Glomerular visceral epithelial cell (primary cell): ENCODE results near the gene CD7.

Experiments
- DNase-seq: peaks from one replicate; pipeline ENCODE4 v3.0.0-alpha.2; 2016; ENCODE audit errors: extremely low spot score

CD7 gene

DNA sequence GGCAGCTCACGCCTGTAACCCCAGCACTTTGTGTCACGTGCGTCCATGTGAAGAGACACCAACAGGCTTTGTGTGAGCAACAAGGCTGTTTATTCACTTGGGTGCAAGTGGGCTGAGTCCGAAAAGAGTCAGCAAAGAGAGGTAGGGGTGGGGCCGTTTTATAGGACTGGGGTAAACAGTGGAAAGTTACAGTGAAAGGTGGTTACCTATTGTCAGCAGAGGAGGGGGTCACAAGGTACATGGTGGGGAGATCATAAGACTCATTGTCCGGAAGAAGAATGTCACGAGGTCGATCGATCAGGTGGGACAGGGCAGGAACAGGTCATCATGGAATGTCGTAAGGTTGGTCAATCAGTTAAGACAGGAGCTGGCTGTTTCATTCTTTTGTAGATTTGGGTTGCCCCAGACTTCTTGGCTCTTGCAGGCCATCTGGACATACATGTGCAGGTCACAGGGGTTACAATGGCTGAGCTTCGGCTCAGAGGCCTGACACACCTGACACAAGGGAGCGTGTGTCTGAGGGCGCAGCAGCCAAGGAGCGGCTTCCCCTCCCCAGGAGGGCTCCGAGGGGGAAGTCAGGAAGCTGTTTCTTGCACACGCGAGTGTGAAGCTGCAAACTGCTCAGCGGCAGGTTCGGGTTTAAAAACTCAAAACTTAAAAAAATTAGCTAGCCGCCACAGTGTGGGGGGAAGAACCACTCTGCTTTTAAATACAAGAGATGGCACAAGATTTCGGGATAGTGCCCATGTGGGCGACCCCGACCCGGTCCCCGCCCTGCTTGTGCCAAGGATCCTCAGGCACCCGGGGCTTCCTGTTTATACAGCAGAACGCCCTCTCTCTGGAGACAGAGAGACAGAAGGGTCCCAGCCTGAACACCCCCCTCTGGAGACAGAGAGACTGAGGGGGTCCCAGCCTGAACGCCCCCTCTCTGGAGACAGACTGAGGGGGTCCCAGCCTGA, 29.2 kb upstream of the CD7 start:
- no peak for DNase-seq

DNA sequence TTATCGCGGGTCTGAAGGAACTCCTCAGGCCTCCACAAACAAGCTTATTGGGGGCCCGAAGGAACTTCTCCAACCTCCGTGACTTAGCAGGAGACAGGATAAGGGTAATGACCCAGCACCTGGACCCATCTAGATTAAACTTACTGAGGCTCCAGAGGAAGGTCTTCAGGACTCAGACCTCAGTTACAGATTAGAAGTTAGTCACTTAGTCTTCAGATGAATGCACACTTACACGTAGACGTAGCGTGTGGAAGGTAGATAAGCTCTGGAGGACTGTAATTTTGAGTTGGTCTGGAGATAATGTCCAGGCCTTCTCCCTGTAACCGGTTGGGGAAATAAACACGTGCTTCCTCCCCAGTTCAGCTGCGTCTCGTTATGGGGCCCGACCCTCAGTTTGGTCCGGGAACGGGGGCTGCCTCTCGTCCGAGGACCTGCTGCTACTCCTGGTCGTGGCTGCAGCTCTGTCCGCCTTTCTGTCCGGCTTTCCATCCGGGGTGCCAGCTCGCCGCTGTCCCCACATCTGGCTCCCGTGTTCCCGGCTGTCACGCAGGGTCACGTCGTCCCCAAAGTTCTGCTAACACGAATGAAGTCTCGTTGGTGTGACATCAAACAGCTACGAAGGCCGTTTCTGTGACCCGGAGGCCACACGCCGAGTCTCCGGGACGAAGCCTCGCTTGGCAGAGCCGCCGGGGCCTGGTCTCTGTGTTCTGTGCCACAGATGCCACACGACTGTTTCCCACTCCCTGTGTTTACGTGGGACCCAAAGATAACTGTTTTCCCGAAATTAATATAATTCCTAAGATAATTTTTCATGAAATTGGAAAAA, 28.0 kb upstream of the CD7 start:
- no peak for DNase-seq

DNA sequence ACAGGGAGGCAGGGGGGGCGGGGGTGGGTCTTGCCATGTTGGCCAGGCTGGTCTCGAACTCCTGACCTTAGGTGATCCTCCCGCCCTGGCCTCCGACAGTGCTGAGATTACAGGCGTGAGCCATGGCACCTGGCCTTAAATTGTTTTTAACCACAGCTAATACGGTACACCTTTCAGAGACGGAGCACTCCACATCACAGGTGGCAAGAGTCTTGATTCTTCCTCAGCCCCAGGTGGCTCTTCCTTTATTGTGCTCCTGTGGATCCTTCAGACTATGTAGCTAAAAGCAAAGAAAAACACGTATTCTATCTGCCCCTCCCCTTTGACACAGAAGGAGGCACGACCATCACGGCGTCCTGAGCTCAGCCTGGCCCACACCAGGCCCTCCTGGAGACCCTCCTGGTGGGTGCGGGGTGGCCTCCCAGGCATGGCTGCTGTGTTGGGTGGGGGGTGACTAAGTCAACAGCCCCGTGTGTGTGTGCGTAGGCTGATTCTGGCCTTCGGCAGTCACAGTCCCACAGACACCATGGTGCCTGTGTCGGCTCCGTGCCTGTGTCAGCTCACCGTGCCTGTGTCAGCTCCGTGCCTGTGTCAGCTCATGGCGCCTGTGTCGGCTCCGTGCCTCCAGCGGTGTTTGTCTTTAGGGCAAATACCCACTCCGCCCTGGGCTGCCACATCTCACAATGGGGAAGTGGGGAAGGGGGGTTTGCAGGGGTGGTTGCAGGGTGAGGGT, 26.9 kb upstream of the CD7 start:
- no peak for DNase-seq

DNA sequence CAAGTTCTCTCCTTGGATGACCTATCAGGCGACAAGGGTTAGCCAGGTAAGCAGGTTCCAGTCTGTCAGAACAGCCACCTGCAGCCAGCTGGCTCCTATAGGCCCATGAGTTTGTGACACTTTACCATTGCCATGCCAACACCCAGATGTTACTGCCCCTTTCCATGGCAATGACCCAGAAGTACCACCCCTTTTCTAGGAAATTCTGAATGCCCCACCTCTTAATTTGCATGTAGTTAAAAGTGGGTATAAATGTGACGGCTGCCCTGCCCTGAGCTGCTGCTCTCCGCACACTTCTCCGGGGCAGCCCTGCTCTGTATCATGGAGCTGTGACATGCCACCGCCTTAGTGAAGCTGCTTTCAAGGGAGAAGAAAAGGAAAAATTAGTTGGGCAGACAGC, 26.2 kb upstream of the CD7 start:
- DNase-seq, result no peak

DNA sequence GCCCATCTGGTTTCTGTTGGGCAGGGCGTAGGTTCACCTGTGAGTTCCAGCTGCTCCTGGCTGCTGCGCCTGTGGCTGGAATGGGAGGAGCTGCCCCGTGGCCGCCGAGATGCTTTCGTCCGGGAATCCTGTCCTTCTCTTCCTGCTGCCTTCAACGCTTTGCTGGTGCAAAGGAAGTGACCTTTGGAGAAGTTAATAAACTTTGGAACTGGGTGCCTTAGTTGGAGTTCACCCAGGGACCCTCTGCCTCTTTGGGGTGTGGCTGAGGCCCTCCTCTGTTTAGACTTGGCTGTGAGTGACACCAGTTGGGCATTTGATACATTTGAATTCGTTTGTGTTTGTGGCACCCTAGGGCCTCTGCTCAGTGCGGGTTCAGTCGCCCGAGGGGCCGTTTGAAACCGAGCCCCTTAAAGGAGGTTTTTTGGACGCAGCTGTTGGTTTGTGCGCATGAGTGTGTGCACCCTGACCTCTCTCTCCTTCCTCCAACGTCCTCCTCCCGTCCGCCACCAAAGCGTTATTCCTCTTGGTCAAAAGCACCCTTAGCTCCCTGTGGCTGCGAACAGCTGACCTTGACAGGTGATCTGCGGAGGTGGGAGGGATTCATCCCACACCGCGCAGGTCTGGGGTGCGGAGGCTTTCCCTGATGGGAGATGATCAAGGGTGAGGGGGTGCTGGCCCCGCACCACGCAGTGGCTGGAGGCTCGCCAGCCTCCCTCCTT, 25.1 kb upstream of the CD7 start:
- DNase-seq, result no peak

DNA sequence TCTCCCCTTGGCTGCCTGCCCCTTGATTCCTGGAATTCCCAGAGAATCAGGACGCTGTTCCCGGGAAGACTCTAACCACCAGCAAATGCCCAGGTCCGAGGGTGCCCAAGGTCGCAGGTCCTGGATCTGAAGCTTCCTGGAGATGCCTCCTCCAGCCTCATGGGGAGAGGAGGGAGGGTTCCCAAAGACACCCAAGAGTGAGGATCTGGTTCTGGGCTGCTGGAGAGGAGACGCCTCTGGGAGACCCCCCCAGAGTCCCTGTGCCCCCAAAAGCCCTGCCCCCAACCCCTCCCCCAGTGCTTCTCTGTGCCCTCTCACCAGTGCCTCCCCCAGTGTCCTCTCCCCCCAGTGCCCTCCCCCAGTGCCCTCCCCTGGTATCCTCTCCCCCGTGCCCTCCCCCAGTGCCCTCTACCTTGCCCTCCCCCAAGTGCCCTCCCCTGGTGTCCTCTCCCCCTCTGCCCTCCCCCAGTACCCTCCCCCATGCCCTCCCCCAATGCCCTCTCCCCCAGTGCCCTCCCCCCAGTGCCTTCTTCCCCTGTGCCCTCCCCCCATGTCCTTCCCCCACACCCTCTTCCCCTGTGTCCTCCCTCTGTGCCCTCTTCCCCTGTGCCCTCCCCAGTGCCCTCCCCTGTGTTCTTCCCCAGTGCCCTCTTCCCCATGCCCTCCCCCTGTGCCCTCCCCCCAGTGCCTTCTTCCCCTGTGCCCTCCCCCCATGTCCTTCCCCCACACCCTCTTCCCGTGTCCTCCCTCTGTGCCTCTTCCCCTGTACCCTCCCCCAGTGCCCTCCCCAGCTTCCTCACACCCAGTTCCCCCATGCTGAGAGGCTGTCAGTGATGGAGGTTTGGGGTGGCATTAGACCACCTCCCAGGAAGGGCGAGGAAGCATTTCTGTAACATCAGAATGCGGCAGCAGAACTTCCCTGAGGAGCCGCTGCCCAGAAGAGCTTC, 22.5 kb upstream of the CD7 start:
- DNase-seq, result no peak

DNA sequence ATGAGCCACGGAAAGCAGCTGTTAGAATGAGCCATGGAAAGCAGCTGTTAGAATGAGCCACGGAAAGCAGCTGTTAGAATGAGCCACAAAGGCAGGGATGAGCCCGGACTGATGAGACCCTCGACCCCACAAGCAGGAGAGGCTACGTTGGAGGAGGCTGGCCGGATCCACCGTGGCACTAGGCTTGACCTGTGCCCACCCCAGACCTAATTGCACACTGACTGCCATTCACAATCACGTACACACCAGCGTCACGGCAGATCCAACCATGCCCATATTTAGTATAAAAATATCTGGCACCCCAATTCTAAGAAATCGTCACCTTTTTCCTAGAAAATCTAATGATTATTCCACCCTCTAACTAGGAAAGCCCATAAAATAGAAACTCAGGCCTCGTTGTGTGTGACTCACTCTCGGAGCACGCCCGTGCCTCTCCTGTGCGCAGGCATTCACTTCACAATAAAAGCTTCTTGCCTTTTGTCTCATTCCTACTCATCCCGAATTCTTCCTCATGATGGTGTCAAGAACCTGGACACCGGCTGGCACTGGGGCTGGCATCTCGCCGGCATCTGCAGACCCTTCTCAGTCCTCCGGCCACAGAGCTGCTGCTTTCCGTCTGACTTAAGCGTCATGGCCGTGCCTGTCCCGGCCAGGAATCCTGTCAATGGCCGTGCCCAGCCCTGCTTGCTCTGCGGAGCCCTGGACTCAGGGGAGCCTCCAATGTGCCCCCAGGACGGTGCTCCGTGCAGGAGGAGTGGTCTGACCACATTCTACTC, 21.6 kb upstream of the CD7 start:
- peak; percentile 83 for DNase-seq

DNA sequence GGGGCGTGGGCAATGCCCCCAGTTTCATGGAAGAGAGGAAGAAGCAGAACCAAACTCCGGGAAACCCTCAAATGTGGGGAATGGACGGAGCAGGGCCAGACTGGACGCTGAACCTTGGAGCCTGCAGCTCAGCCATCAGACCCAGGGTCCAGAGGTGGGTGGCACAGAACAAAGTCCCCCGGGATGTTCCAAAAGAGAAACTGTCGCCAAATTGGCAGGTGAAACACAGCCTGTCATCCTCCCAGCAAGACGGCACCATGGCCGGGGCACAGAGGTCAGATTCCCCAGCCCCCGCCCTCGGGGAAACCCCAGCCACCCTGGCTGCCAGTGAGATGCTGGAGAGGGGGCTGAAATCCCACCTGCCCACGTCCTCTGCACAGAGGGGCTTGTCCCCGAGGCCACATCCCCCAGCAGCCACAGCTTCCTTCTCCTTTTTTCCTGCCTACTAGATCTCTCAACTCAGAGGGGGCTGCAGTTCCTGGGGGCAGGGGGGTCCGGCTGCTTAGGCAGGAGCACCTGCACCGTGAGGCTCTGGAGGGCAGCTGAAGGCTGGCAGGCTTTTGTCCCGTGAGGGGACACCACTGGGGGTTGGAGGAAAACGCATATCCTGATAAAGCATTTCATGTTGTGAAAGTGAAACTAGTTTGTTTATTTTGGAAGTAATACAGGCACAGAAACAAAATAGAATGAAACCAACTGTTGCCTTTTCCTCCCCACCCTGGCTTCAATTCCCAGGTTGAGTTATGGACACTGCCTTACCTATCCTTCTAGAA, 17.4 kb upstream of the CD7 start:
- no peak for DNase-seq

DNA sequence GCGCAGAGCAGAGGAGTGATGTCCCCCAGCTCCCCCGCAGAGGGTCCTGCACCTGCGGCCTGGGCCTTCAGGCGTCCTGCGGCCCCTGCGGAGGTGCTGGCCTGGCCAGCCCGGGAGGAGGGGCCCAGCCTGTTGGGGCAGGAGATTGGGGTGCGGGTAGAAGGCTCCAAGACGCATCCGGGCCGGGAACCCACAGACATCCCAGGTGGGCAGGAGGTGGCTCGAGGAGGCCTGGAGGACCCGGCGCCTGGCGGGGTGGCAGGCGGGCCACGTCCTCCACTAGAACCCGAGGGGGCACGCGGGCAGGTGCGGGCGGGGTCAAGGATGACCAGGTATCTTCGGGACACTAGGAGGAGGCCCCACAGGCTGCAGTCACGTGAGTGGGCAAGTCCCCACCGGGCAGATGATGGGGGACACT, 16.8 kb upstream of the CD7 start:
- no peak for DNase-seq

DNA sequence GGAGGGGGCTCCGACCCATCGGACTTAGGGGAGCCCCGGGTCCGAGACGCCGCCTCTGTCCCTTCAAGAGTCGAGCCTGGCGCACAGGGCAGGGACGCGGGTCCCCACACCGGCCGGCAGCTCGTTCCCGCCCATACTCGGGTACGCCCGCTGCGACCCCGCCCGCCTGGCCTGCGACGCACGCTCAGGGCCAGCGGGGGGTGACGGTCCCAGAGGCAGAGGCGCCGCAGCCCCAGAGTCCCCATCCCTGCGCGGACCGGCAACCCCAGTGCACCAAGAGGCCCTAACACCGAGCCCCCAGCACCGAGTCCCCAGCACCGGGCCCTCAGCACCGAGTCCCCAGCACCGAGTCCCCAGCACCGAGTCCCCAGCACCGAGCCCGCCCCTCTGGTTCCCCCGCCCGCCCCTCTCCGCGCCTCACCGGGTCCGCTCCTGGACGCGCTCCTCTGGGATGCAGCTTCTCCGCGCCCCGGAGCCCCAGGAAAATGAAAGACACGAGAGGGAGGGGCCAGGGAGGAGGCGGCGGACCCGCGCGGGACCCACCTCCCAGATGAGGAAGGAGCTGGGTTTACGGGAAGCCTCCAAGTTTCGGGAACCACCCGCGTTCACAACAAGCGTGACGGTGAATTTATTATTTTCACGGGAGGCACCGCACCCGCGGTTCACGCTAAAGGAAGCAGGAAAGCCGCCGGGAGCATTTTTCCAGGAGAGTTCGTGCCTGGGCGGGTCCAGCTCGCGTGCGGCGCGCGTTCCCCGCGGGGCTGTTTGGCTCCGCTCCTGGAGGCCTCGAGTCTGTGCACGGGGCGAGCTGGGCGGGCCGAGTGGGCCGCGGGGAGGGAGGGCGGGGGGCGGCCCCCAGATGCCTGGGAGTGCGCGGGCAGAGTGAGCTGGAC, 16.1 kb upstream of the CD7 start, which contains the start of gene SECTM1:
TSS of gene SECTM1 (minus strand) at position 488 of the 893 bp plus-strand sequence. CDS start 6,526 bp downstream, outside the sequence.
- no peak for DNase-seq

DNA sequence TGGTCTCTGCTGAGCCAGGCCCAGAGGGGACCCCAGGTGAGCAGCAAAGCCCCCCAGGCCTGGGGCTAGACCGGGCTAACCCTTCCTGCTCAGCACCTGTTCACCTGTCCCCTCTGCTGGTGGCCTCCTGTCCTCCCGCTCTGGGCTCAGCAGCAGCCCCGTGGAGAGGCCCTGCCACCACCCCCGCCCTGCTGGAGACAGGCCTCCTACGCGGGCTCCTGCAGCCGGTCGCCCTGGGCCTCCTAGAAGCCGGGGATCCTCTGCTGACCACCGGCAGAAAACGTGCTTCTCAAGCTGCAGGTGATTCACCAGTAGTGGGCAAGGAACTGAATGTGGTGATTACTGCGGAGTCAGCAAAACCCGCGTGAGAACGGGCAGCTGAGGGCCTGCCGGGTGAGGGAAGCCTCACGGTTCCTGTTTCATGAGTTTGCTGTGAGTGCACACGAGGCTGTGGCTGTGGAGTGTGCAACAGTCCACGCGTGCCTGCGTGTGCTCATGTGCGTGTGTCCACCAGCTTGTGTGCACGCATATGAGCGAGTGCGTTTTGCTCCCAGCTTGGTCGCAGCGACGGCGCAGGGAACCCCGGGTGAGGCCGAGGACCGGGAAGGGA, 15.4 kb upstream of the CD7 start:
- DNase-seq, result peak; percentile 78

DNA sequence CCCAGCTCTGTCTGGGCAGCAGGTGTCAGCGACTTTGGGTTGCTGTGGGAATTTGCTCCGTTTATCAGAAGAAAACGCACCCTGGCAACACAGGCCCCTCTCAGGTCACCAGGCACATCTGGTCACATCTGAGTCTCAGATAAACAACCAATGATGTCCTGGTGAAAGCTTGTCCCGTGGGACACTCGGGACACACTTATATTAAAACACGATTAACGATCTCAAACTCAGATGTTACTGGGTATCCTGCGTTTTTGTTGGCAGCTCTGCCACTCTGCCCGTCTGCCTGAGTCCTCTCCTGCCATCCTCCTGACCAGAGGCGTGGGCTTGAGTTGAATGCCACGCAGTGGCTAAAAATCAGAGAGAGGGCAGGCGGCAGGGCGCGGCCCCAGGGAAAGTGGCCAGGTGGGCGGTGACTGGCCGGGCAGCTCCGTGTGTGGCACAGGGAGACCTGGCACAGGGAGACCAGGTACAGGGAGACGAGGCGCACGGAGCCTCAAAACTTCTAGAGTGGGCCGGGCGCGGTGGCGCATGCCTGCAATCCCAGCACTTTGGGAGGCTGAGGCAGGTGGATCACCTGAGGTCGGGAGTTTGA, 14.0 kb upstream of the CD7 start:
- DNase-seq, result no peak

DNA sequence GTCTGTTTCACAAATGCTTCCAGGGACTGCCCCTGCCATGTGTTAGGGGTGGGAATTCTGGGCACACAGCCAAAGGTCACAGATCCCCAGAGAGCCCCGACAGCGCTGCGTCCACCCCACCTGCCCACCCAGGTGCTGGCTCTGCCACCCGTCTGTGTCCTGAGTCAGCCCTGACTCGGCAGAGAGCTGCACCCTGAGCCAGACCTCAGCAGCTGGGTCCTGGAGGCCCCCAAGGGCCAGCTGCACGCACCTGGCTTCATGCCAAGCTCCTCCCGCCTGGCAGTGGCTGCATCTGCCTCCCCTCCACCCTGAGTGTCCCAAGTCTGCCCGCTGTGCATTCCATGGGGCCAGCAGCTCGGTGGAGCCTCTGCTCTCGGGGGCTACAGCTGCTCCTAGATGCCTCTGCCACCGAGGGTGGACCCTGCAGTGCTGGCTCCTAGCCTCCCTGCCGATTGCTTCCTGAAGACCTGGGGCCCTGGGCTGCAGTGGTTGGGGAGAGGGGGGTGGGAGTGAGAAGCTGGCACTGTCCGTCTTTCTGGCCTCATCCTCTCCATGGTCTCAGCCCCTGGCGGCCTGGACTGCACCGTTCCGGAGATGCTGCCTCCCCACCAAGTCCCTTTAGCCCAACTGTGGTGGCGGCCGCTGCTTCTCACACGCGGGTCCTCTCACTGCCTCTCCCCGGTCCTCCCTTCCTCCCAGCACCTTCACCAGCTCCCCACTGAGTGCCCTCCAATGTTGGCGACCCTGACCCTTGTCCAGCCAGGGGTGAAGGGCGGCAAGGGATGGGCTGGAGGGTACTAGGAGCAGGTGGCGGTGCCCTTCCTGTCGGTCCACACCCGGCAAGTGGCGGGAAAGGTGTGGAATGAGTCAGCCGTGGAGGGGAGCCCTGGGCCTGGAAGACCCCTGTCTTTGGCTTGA, 13.2 kb upstream of the CD7 start:
- DNase-seq, result peak; percentile 95

DNA sequence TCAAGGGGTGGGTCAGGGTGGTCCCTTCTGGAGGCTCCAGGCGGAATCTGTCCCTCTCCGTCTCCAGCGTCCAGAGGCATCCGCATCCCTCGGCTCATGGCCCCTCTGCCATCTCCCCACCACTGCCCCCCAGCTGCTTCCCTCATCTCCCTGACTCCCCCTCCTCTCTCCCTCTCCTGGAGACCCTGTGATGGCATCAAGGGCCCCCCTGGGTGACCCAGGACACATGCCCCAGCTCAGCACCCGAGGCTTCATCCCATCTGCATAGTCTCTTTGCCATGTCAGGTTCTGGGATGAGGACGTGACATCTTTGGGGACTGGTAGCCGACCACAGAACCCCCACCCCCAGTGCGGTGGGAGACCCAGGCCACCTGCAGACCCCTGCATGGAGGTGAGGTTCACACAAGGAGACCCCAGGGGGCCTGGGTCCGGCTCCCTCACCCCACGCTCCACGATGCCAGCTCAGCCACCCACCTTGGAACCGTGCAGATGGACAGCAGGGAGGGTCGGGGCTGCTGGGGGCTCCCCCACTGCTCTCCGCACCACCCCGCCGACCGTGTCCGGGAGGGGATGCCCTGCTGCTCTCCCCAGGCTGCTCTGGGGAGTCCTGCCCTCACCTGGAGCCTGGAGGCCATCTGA, 12.4 kb upstream of the CD7 start:
- no peak for DNase-seq

DNA sequence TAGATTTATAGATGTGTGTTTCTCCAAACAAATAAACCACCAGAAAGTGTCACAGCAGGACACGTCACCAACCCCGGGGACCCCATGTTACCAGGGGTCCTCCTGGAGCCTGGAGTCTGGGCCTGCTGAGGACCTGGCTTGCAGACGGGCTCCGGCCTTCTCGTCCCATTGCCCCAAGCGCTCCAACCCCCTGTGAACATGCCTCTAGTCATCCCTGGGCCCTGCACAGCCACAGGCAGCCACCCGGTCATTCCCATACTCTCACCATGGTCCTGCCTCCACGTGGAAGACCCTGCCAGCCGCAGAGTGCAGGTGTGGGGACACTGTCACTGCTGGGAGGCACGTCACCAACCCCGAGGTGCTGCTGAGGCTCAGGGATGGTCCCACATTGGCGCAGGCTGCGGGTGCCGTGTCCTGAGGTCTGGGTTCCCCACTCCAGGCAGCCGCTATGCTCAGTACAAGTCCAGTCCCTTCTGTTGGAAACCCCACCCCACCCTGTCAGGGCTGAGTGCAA, 11.6 kb upstream of the CD7 start:
- DNase-seq, result no peak
